Ovary (tissue), 3 donors: ENCODE measurements around the gene MGAT4C.

ENCODE experiments used
- CTCF ChIP-seq, 3 donors: fragments of 450-650 bp in 2 of 3; fragments of 200-600 bp in 1 of 3; IDR thresholded peaks; one replicate each; pipeline versions ENCODE4 v1.5.1 to v1.8.0; 2016 to 2022; ENCODE audit warnings: antibody characterized with exemption in 3 of 3, mild to moderate bottlenecking in 1 of 3
- EP300 ChIP-seq: sonication (generic); formaldehyde crosslinking; IDR thresholded peaks from one replicate; pipeline ENCODE4 v1.6.1; 2017; ENCODE audit warnings: antibody characterized with exemption
- POLR2A ChIP-seq: fragments of 450-650 bp; IDR thresholded peaks from one replicate; pipeline ENCODE4 v1.6.1; 2017; ENCODE audit warnings: antibody characterized with exemption, mild to moderate bottlenecking, moderate library complexity
- donor health status: DM: no; HTN: no; CAD: no.

GRCh38 chr12:86229772-86230171 lies 26.4 kb downstream of the MGAT4C start:
- no peak for TF ChIP-seq CTCF (IDR thresholded peaks at IDR 0.05)
- TF ChIP-seq POLR2A: no peak
- no peak for TF ChIP-seq EP300
